ENCODE data around the gene ACR.
"Not testable (repeated sequence)": the region's sequence is repeated elsewhere in the genome, so short reads cannot be mapped to it uniquely, and the experiment has no call there.

ACR gene

GRCh38 chr22:50783033-50783879 lies 45.3 kb downstream of the ACR start, which contains the start of gene RABL2B:
Gene RABL2B, minus strand, starts transcription at chr22:50783636. Its CDS starts 1,342 bp downstream, at chr22:50782294.
- H3K9ac ChIP-seq (ENCODE audit: low read length) = peak within 1 kb of the TSS; percentile 66
- peak within 1 kb of the TSS; percentile 91 for H3K14ac ChIP-seq (ENCODE audit: low read length)
- peak within 1 kb of the TSS; percentile 73 for H4K8ac ChIP-seq (ENCODE audit: low read depth, low read length)
- not testable (repeated sequence) for H2AK5ac ChIP-seq (ENCODE audit: low read length); H3K18ac ChIP-seq (ENCODE audit: low read length); H3K27ac ChIP-seq (ENCODE audit: low read depth, low read length); H3K79me1 ChIP-seq (ENCODE audit: low read length); H2BK5ac ChIP-seq (ENCODE audit: low read depth, low read length, poor library complexity); H2BK120ac ChIP-seq (ENCODE audit: insufficient read depth, low read length, poor library complexity); H3K23ac ChIP-seq (ENCODE audit: low read length); H3K36me3 ChIP-seq (ENCODE audit: control insufficient read depth in 1 of 2, insufficient read depth in 2 of 2, low read length in 2 of 2); H3K27me3 ChIP-seq (ENCODE audit: insufficient read depth, low read length); H3K4ac ChIP-seq (ENCODE audit: low read depth, low read length); H3K4me1 ChIP-seq (ENCODE audit: control insufficient read depth in 1 of 2, insufficient read depth in 2 of 2, low read length in 2 of 2); H2BK12ac ChIP-seq (ENCODE audit: low read length); H3K79me2 ChIP-seq (ENCODE audit: control insufficient read depth, insufficient read depth, low read length, poor library complexity); H3K9me3 ChIP-seq (ENCODE audit: insufficient read depth, low read depth, low read length); H2AFZ ChIP-seq (ENCODE audit: insufficient read depth, low read length, poor library complexity)
- WGBS (ENCODE audit: extremely low coverage, insufficient coverage, insufficient read length) = no CpG with 5 or more reads among the region's 77 CpGs
- peak within 1 kb of the TSS; percentile 75 for H3K4me2 ChIP-seq (ENCODE audit: low read length)
- H4K91ac ChIP-seq (ENCODE audit: low read depth, low read length) = peak within 1 kb of the TSS; percentile 55
- H4K12ac ChIP-seq (ENCODE audit: low read depth, low read length) = peak within 1 kb of the TSS; percentile 43
- peak; percentile 87 to 94 for DNase-seq
- peak within 1 kb of the TSS; percentile 78 for H3K4me3 ChIP-seq (ENCODE audit: low read depth, low read length)

GRCh38 chr22:50783880-50784276 lies 45.9 kb downstream of the ACR start:
- H3K79me2 ChIP-seq (ENCODE audit: control insufficient read depth, insufficient read depth, low read length, poor library complexity); H3K4ac ChIP-seq (ENCODE audit: low read depth, low read length); H2AK5ac ChIP-seq (ENCODE audit: low read length); DNase-seq; H3K4me1 ChIP-seq (ENCODE audit: control insufficient read depth in 1 of 2, insufficient read depth in 2 of 2, low read length in 2 of 2); H2BK5ac ChIP-seq (ENCODE audit: low read depth, low read length, poor library complexity); H3K23ac ChIP-seq (ENCODE audit: low read length); H3K36me3 ChIP-seq (ENCODE audit: control insufficient read depth in 1 of 2, insufficient read depth in 2 of 2, low read length in 2 of 2); H3K79me1 ChIP-seq (ENCODE audit: low read length); H3K9ac ChIP-seq (ENCODE audit: low read length); H3K27me3 ChIP-seq (ENCODE audit: insufficient read depth, low read length); H2AFZ ChIP-seq (ENCODE audit: insufficient read depth, low read length, poor library complexity); H2BK12ac ChIP-seq (ENCODE audit: low read length); H2BK120ac ChIP-seq (ENCODE audit: insufficient read depth, low read length, poor library complexity); H3K18ac ChIP-seq (ENCODE audit: low read length); H3K27ac ChIP-seq (ENCODE audit: low read depth, low read length); H3K9me3 ChIP-seq (ENCODE audit: insufficient read depth, low read depth, low read length): not testable (repeated sequence)
- peak overlapping the region; percentile 73 for H4K8ac ChIP-seq (ENCODE audit: low read depth, low read length)
- H3K4me2 ChIP-seq (ENCODE audit: low read length) = peak overlapping the region; percentile 75
- peak overlapping the region; percentile 72 for H3K4me3 ChIP-seq (ENCODE audit: low read depth, low read length)
- no CpG with 5 or more reads among the region's 16 CpGs for WGBS (ENCODE audit: extremely low coverage, insufficient coverage, insufficient read length)
- H3K14ac ChIP-seq (ENCODE audit: low read length) = peak overlapping the region; percentile 91
- peak overlapping the region; percentile 55 for H4K91ac ChIP-seq (ENCODE audit: low read depth, low read length)
- H4K12ac ChIP-seq (ENCODE audit: low read depth, low read length) = peak overlapping the region; percentile 43

GRCh38 chr22:50785289-50785688 lies 47.3 kb downstream of the ACR start:
- H4K91ac ChIP-seq (ENCODE audit: low read depth, low read length); H3K9me3 ChIP-seq (ENCODE audit: insufficient read depth, low read depth, low read length); H3K23ac ChIP-seq (ENCODE audit: low read length); H3K36me3 ChIP-seq (ENCODE audit: control insufficient read depth in 1 of 2, insufficient read depth in 2 of 2, low read length in 2 of 2); H3K14ac ChIP-seq (ENCODE audit: low read length); H2AK5ac ChIP-seq (ENCODE audit: low read length); H3K4me1 ChIP-seq (ENCODE audit: control insufficient read depth in 1 of 2, insufficient read depth in 2 of 2, low read length in 2 of 2); H2BK12ac ChIP-seq (ENCODE audit: low read length); H3K4me3 ChIP-seq (ENCODE audit: low read depth, low read length); H4K8ac ChIP-seq (ENCODE audit: low read depth, low read length); H3K4me2 ChIP-seq (ENCODE audit: low read length); H2BK120ac ChIP-seq (ENCODE audit: insufficient read depth, low read length, poor library complexity); H4K12ac ChIP-seq (ENCODE audit: low read depth, low read length); H2AFZ ChIP-seq (ENCODE audit: insufficient read depth, low read length, poor library complexity); DNase-seq; H3K27me3 ChIP-seq (ENCODE audit: insufficient read depth, low read length); H3K79me1 ChIP-seq (ENCODE audit: low read length); H3K9ac ChIP-seq (ENCODE audit: low read length); H2BK5ac ChIP-seq (ENCODE audit: low read depth, low read length, poor library complexity); H3K18ac ChIP-seq (ENCODE audit: low read length); H3K79me2 ChIP-seq (ENCODE audit: control insufficient read depth, insufficient read depth, low read length, poor library complexity); H3K27ac ChIP-seq (ENCODE audit: low read depth, low read length); H3K4ac ChIP-seq (ENCODE audit: low read depth, low read length): not testable (repeated sequence)
- WGBS (ENCODE audit: extremely low coverage, insufficient coverage, insufficient read length) = no CpG with 5 or more reads among the region's 5 CpGs

- H3K4me2 ChIP-seq (ENCODE audit: low read length); H4K12ac ChIP-seq (ENCODE audit: low read depth, low read length); H2BK12ac ChIP-seq (ENCODE audit: low read length); H3K79me2 ChIP-seq (ENCODE audit: control insufficient read depth, insufficient read depth, low read length, poor library complexity); DNase-seq; H2BK120ac ChIP-seq (ENCODE audit: insufficient read depth, low read length, poor library complexity); H4K8ac ChIP-seq (ENCODE audit: low read depth, low read length); H3K27me3 ChIP-seq (ENCODE audit: insufficient read depth, low read length); H2BK5ac ChIP-seq (ENCODE audit: low read depth, low read length, poor library complexity); H3K4ac ChIP-seq (ENCODE audit: low read depth, low read length); H3K14ac ChIP-seq (ENCODE audit: low read length); H4K91ac ChIP-seq (ENCODE audit: low read depth, low read length); H2AK5ac ChIP-seq (ENCODE audit: low read length); H3K9me3 ChIP-seq (ENCODE audit: insufficient read depth, low read depth, low read length); H2AFZ ChIP-seq (ENCODE audit: insufficient read depth, low read length, poor library complexity); H3K4me1 ChIP-seq (ENCODE audit: control insufficient read depth in 1 of 2, insufficient read depth in 2 of 2, low read length in 2 of 2); H3K23ac ChIP-seq (ENCODE audit: low read length); H3K9ac ChIP-seq (ENCODE audit: low read length); H3K4me3 ChIP-seq (ENCODE audit: low read depth, low read length); H3K18ac ChIP-seq (ENCODE audit: low read length); H3K79me1 ChIP-seq (ENCODE audit: low read length); H3K36me3 ChIP-seq (ENCODE audit: control insufficient read depth in 1 of 2, insufficient read depth in 2 of 2, low read length in 2 of 2); H3K27ac ChIP-seq (ENCODE audit: low read depth, low read length): not testable (repeated sequence)
- WGBS (ENCODE audit: extremely low coverage, insufficient coverage, insufficient read length) = no CpG with 5 or more reads among the region's 5 CpGs
Observed at GRCh38 chr22:50786936-50787335, 48.9 kb downstream of the ACR start.
